Coronary artery (tissue), 2 donors: ENCODE measurements around the gene IDH1.

Experiments used
- DNase-seq: peaks from one replicate; pipeline ENCODE4 v3.0.0-alpha.2; 2017; ENCODE audit warnings: low spot score
- H3K27ac ChIP-seq, 2 donors: fragments of 200-600 bp; sonication (generic); one replicate each; pipeline ENCODE4 v1.5.1; 2016 to 2019
- H3K4me3 ChIP-seq: fragments of 200-600 bp; sonication (generic); 2 replicates; pipeline ENCODE4 v1.5.1; 2016; ENCODE audit warnings: mild to moderate bottlenecking, moderate library complexity
- CTCF ChIP-seq: fragments of 200-600 bp; sonication (generic); IDR thresholded peaks from one replicate; pipeline ENCODE4 v1.5.1; 2019; ENCODE audit warnings: antibody characterized with exemption

Gene IDH1

DNA sequence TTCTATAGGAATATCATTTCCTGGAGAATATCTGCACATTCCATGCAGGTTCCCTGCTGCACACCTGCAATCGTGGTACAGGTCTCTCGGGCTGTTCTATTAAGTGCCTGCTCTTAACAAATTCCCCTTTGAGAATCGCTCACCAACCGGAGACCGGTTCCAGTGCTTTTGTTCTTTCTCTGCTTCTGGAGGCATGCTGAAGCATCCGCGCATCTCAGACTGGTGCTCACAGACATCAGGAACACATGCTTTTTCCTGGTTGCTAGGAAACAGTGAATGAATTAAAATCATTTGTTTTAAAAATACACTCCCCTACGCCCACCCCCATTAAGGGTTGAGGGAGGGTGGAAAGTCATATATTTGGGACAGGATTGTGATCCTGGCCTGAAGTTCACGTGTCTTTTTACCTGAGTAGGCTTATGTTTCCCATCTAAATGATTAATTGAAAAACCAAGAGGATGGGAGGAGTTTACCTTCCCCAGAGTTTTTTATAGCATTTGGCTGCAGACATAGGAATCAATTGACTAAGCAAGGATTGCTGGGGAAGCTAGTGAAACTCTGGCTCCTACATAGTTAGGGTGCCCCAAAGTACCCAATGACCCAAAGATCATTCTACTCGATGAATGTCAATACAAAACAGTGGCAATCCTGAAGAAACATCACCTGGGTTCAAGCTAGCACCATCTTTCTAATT is 64.9 kb downstream of the IDH1 start, which contains the start of gene C2orf80:
Gene C2orf80 (minus strand): TSS at position 221 of the 694 bp plus-strand sequence. CDS start 3,044 bp downstream, outside the sequence.
- TF ChIP-seq CTCF = no peak
- Histone ChIP-seq H3K4me3 (no peak within 1 kb of the TSS), H3K27ac (no peak within 1 kb of the TSS)
- no peak for DNase-seq

DNA sequence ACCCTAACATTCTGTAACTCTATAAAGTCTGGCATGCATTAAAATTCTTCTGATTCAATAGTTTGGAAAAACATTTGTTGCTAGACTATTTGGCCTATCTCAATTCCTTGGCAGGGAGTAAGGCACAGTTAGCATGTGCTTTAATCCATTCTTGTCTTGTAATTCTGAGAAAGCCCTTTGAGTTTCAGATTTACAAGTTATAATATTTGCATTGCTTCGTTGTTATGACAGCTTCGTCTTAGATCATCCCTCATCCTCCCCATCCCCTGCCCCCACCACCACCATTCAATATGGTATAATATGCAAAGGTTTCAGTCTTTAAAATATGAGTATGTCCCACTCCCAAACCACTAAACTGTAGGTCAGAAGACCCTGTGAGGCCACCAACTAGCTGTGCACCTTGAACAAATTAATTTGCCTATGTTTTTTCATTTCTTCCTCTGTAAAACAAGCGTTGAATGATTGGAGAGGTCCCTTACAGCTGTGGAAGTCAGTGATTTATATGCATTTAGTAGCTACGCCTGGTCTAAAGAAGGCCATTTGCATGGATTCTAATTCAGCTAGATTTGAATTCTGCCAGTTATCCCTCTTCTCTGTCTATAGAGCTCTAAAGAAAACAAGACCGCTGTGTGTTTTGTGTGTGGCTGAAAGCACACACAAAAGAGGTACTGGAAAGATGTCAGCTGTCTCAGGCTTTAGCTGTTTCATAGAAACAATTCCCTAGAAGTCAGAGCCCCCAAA is 65.6 kb downstream of the IDH1 start:
- DNase-seq = no peak
- Histone ChIP-seq H3K4me3 (no peak overlapping the region), H3K27ac (no peak overlapping the region)
- no peak for TF ChIP-seq CTCF

- H3K27ac ChIP-seq = no peak overlapping the region
- TF ChIP-seq CTCF = no peak
- H3K4me3 ChIP-seq = no peak overlapping the region
- DNase-seq = no peak
These were observed 68.0 kb downstream of the IDH1 start for GRCh38 chr2:208186893-208187292.

GRCh38 chr2:208186465-208186864 is 68.4 kb downstream of the IDH1 start:
- no peak for TF ChIP-seq CTCF
- Histone ChIP-seq H3K27ac (no peak overlapping the region), H3K4me3 (no peak overlapping the region)
- no peak for DNase-seq
